Endothelial cell of umbilical vein (primary cell): Measurements from ENCODE around the gene FREM1.

Experiments
- CTCF ChIP-seq, 2 donors: IDR thresholded peaks; 1 replicate in 1 of 2; 2 replicates in 1 of 2; pipeline ENCODE4 v1.5.1; 2011; ENCODE audit warnings: low read length in 2 of 2, mild to moderate bottlenecking in 2 of 2, moderate library complexity in 2 of 2, control low read depth in 1 of 2, inconsistent platforms in 1 of 2, low read depth in 1 of 2; ENCODE audit not compliant: insufficient read depth in 1 of 2; ENCODE audit errors: extremely low read depth in 1 of 2
- EZH2 ChIP-seq: IDR thresholded peaks from 2 replicates; pipeline ENCODE4 v1.6.1; 2012; ENCODE audit warnings: borderline replicate concordance, low read depth, mild to moderate bottlenecking, moderate library complexity, low read length, inconsistent platforms; ENCODE audit not compliant: severe bottlenecking
- GATA2 ChIP-seq: IDR thresholded peaks from 2 replicates; pipeline ENCODE4 v1.7.0; 2011; ENCODE audit warnings: low read depth, mild to moderate bottlenecking, moderate library complexity, mixed read lengths, low read length; ENCODE audit not compliant: insufficient read length, insufficient read depth
- JUN ChIP-seq: IDR thresholded peaks from 2 replicates; pipeline ENCODE4 v1.6.1; 2011; ENCODE audit warnings: borderline replicate concordance, low read depth; ENCODE audit not compliant: insufficient read length, insufficient read depth
- MAX ChIP-seq: IDR thresholded peaks from 2 replicates; pipeline ENCODE4 v1.6.1; 2011; ENCODE audit not compliant: insufficient read depth, insufficient read length
- MYC ChIP-seq: IDR thresholded peaks from one replicate; pipeline ENCODE4 v1.6.1; 2011; ENCODE audit warnings: mild to moderate bottlenecking, low read depth, low read length
- POLR2A ChIP-seq: IDR thresholded peaks from 2 replicates; pipeline ENCODE4 v1.6.1; 2012; ENCODE audit warnings: low read depth, mild to moderate bottlenecking, control low read depth, low read length
- POLR2AphosphoS5 ChIP-seq: IDR thresholded peaks from 2 replicates; pipeline ENCODE4 v1.6.1; 2012; ENCODE audit warnings: low read depth, mild to moderate bottlenecking, control low read depth, low read length, moderate library complexity; ENCODE audit not compliant: insufficient read depth

- TF ChIP-seq CTCF (IDR thresholded peaks at IDR 0.05; ENCODE audit: extremely low read depth in 1 of 2, insufficient read depth in 1 of 2, low read depth in 1 of 2, low read length in 2 of 2) (no peak), POLR2AphosphoS5 (no peak), MAX (no peak), EZH2 (no peak), MYC (no peak), POLR2A (no peak), JUN (no peak), GATA2 (no peak)
Measured at GRCh38 chr9:14814249-14814628, 96.0 kb downstream of the FREM1 start.
